ENCODE measurements around the gene C2CD4C. TPM values are rescaled to one million over a fixed set of nuclear protein-coding genes. Genes with fewer than 3 reads are reported as not detected.
"Not testable (repeated sequence)": the region's sequence is repeated elsewhere in the genome, so short reads cannot be mapped to it uniquely, and the experiment has no call there.

The C2CD4C gene
- total RNA-seq, 1 donor from 2014 or later = 2.2 TPM

DNA sequence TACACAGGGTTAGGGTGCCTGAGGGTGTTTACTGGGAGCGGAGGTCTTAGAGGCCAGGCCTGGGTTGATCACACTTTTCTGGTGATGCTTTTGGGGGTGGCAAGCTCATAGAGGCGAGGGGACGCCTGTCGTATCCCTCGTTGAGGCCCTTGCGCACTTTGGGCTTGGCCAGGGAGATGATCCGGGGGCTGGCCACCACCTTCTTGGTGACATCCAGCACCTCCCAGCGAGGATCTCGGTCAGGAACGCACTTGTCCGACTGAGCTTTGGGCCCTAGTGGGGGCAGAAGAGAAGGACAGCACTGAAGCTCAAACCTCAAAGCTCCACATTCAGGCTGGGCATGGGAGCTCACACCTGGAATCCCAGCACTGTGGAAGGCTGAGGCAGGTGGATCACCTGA is 46.8 kb downstream of the C2CD4C start:
- Histone ChIP-seq H3K4me3 (no peak overlapping the region), H3K27me3 (no peaks in the 10 kb centered on the region), H3K27ac (no peak overlapping the region), H3K4me1 (no peaks in the 10 kb centered on the region), H3K9me3 (no peaks in the 10 kb centered on the region), H3K36me3 (no peaks in the 10 kb centered on the region)
- TF ChIP-seq, protein P1, sequence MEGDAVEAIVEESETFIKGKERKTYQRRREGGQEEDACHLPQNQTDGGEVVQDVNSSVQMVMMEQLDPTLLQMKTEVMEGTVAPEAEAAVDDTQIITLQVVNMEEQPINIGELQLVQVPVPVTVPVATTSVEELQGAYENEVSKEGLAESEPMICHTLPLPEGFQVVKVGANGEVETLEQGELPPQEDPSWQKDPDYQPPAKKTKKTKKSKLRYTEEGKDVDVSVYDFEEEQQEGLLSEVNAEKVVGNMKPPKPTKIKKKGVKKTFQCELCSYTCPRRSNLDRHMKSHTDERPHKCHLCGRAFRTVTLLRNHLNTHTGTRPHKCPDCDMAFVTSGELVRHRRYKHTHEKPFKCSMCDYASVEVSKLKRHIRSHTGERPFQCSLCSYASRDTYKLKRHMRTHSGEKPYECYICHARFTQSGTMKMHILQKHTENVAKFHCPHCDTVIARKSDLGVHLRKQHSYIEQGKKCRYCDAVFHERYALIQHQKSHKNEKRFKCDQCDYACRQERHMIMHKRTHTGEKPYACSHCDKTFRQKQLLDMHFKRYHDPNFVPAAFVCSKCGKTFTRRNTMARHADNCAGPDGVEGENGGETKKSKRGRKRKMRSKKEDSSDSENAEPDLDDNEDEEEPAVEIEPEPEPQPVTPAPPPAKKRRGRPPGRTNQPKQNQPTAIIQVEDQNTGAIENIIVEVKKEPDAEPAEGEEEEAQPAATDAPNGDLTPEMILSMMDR (IDR thresholded peaks at IDR 0.05) = no peak
- TF ChIP-seq POLR2AphosphoS5 (IDR thresholded peaks at IDR 0.05; ENCODE audit: insufficient read depth in 1 of 2, low read depth in 1 of 2) (no peak), POLR2A (IDR thresholded peaks at IDR 0.05) (no peak)
- DNase-seq (ENCODE audit: extremely low spot score in 2 of 2) = no peak
- intact Hi-C loops (cut with DNase I) = no loop called here

DNA sequence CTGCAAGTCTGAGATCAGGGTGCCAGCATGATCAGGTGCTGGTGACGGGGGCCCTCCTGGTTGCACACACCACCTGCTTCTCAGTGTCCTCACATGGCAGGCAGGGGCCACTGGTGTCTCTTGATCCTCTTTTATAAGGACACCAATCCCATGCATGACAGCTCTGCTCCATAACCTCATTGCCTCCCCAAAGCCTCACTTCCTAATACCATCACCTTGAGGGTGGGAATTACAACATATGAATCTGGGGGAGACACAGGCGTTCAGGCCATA is 49.4 kb downstream of the C2CD4C start:
- TF ChIP-seq, protein P1 (IDR thresholded peaks at IDR 0.05) = no peak
- TF ChIP-seq POLR2AphosphoS5 (IDR thresholded peaks at IDR 0.05; ENCODE audit: insufficient read depth in 1 of 2, low read depth in 1 of 2) (no peak), POLR2A (IDR thresholded peaks at IDR 0.05) (no peak)
- H3K9me3 ChIP-seq = no peaks in the 10 kb centered on the region

DNA sequence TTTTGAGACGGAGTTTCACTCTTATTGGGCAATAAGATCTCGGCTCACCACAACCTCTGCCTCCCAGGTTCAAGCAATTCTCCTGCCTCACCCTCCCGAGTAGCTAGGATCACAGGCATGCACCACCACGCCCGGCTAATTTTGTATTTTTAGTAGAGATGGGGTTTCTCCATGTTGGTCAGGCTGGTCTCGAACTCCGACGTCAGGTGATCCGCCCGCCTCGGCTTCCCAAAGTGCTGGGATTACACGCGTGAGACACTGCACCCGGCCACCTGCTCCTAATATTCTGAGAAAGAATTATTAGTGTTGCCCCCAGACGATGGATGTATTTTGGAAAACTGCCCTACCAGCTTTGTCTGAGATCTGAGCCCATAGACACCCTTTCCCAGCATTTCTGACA is 53.4 kb downstream of the C2CD4C start:
- intact Hi-C loops (cut with DNase I); H3K36me3 ChIP-seq; H3K4me1 ChIP-seq; H3K9me3 ChIP-seq; H3K27ac ChIP-seq; H3K27me3 ChIP-seq; DNase-seq (ENCODE audit: extremely low spot score in 2 of 2); H3K4me3 ChIP-seq: not testable (repeated sequence)

More for the DNA sequence above, 49.4 kb downstream of the C2CD4C start:
- Histone ChIP-seq H3K4me1 (no peaks in the 10 kb centered on the region), H3K36me3 (no peaks in the 10 kb centered on the region), H3K4me3 (no peak overlapping the region), H3K27me3 (no peaks in the 10 kb centered on the region), H3K27ac (no peak overlapping the region)
- intact Hi-C loops (cut with DNase I) = no loop called here
- DNase-seq (ENCODE audit: extremely low spot score in 2 of 2) = no peak

Small RNAs within 50 kb of the gene (small RNA-seq; reads per million reads assigned to genes)
- gene RNA5SP462 = not detected

Other genes starting within 250 kb of the C2CD4C start
- 49.4 TPM for gene PLPP2, start 117.7 kb downstream of the C2CD4C start, total RNA-seq
- gene MIER2, start 64.4 kb downstream of the C2CD4C start, total RNA-seq = 30.7 TPM
- 26.0 TPM for gene SHC2, start 51.9 kb upstream of the C2CD4C start, total RNA-seq
- gene MADCAM1, start 87.3 kb upstream of the C2CD4C start, total RNA-seq = 0.49 TPM
- 39.5 TPM for gene TPGS1, start 98.3 kb upstream of the C2CD4C start, total RNA-seq
- gene CDC34, start 122.6 kb upstream of the C2CD4C start, total RNA-seq = 62.6 TPM
- not detected for gene GZMM, start 134.9 kb upstream of the C2CD4C start, total RNA-seq
- 231 TPM for gene BSG, start 163.4 kb upstream of the C2CD4C start, total RNA-seq
- gene HCN2, start 180.7 kb upstream of the C2CD4C start, total RNA-seq = 0.25 TPM
- 33.9 TPM for gene POLRMT, start 224.4 kb upstream of the C2CD4C start, total RNA-seq
- not detected for gene FGF22, start 230.7 kb upstream of the C2CD4C start, total RNA-seq